GM12878 (cell line): ENCODE measurements around the gene PCDHGA1. TPM values are rescaled to one million over a fixed set of nuclear protein-coding genes. Genes with fewer than 3 reads are reported as not detected.

ENCODE experiments used
- ATF2 ChIP-seq: IDR thresholded peaks from 2 replicates; pipeline ENCODE4 v1.6.1; 2012; ENCODE audit warnings: low read length, inconsistent platforms
- CHD2 ChIP-seq: IDR thresholded peaks from 2 replicates; pipeline ENCODE4 v1.6.1; 2011; ENCODE audit warnings: low read depth, low read length, improper control_type of control experiment, borderline replicate concordance
- CHD4 ChIP-seq: fragments of 200-600 bp; sonication (generic); IDR thresholded peaks from 2 replicates; pipeline ENCODE4 v1.6.1; 2016; ENCODE audit warnings: mild to moderate bottlenecking
- CREM ChIP-seq: IDR thresholded peaks from 2 replicates; pipeline ENCODE4 v1.6.1; 2014; ENCODE audit warnings: antibody characterized with exemption, low read depth
- EGR1 ChIP-seq, 2 experiments: IDR thresholded peaks; 1 replicate in 1 of 2; 2 replicates in 1 of 2; pipeline ENCODE4 v1.6.1; 2011 to 2012; ENCODE audit warnings: low read depth in 2 of 2, low read length in 2 of 2, borderline replicate concordance in 1 of 2, mild to moderate bottlenecking in 1 of 2, moderate library complexity in 1 of 2
- ESRRA ChIP-seq: IDR thresholded peaks from 2 replicates; pipeline ENCODE4 v1.6.1; 2012; ENCODE audit warnings: mild to moderate bottlenecking, low read length, improper control_type of control experiment
- ETV6 ChIP-seq, 2 experiments: fragments of 450-650 bp in 1 of 2; IDR thresholded peaks in 1 of 2; conservative IDR thresholded peaks in 1 of 2; 2 replicates each; pipeline ENCODE4 v1.6.1; 2014; ENCODE audit warnings: antibody characterized with exemption in 1 of 2, borderline replicate concordance in 1 of 2, low read depth in 1 of 2, mild to moderate bottlenecking in 1 of 2, moderate library complexity in 1 of 2
- FOS ChIP-seq: IDR thresholded peaks from 3 replicates; pipeline ENCODE4 v1.6.1; 2011; ENCODE audit warnings: borderline replicate concordance; ENCODE audit not compliant: insufficient read length; ENCODE audit errors: extremely low read depth
- KLF5 ChIP-seq: fragments of 450-650 bp; IDR thresholded peaks from 2 replicates; pipeline ENCODE4 v1.6.1; 2014; ENCODE audit warnings: mild to moderate bottlenecking; ENCODE audit not compliant: partially characterized antibody
- MLLT1 ChIP-seq: fragments of 450-650 bp; IDR thresholded peaks from 2 replicates; pipeline ENCODE4 v1.6.1; 2016; ENCODE audit warnings: mild to moderate bottlenecking
- NFYB ChIP-seq: IDR thresholded peaks from 2 replicates; pipeline ENCODE4 v1.6.1; 2011; ENCODE audit warnings: low read depth, mild to moderate bottlenecking, low read length, improper control_type of control experiment, moderate library complexity; ENCODE audit not compliant: insufficient read depth
- PRDM15 ChIP-seq: fragments of 450-650 bp; formaldehyde crosslinking; IDR thresholded peaks from 2 replicates; pipeline ENCODE4 v1.4.0; 2020; ENCODE audit warnings: mild to moderate bottlenecking, moderate library complexity
- RAD21 ChIP-seq: IDR thresholded peaks from 2 replicates; pipeline ENCODE4 v1.6.1; 2011; ENCODE audit warnings: mild to moderate bottlenecking, low read depth, low read length, moderate library complexity; ENCODE audit not compliant: insufficient read depth
- RB1 ChIP-seq: fragments of 450-650 bp; formaldehyde crosslinking; IDR thresholded peaks from 2 replicates; pipeline ENCODE4 v1.6.1; 2017; ENCODE audit warnings: mild to moderate bottlenecking, borderline replicate concordance
- RELB ChIP-seq: fragments of 450-650 bp; IDR thresholded peaks from 2 replicates; pipeline ENCODE4 v1.6.1; 2017; ENCODE audit warnings: low read depth, mild to moderate bottlenecking, moderate library complexity
- RFX5 ChIP-seq: IDR thresholded peaks from 2 replicates; pipeline ENCODE4 v1.6.1; 2011; ENCODE audit warnings: low read depth, low read length, improper control_type of control experiment
- SMAD5 ChIP-seq: IDR thresholded peaks from 2 replicates; pipeline ENCODE4 v1.6.1; 2016; ENCODE audit warnings: antibody characterized with exemption, low read depth
- SRF ChIP-seq, 2 experiments: IDR thresholded peaks; 2 replicates each; pipeline ENCODE4 v1.6.1; 2011; ENCODE audit warnings: low read depth in 2 of 2, low read length in 2 of 2, mild to moderate bottlenecking in 1 of 2, moderate library complexity in 1 of 2
- ZBTB33 ChIP-seq: fragments of 450-650 bp; IDR thresholded peaks from 2 replicates; pipeline ENCODE4 v1.6.1; 2017; ENCODE audit warnings: mild to moderate bottlenecking
- ZNF274 ChIP-seq: IDR thresholded peaks from one replicate; pipeline ENCODE4 v1.8.0; 2011; ENCODE audit not compliant: insufficient read length, insufficient read depth
- polyA plus RNA-seq, 11 experiments: library from polyadenylated mRNA; depleted of rRNA in 4 of 11; unstranded in 6 of 11; stranded (reverse) in 5 of 11; fragments of >200 nt; fragmentation: Nextera tagmentation in 4 of 11; fragmentation: Illumina TruSeq in 1 of 11; extraction: Ambion mirVana in 4 of 11; extraction: Trizol in 1 of 11; gene quantifications; 1 replicate in 1 of 11; 2 replicates in 10 of 11; pipeline versions ENCODE4 v1.2.1 to v1.2.3, GENCODE V29; 2011 to 2016; ENCODE audit warnings: inconsistent platforms in 2 of 11, missing spikeins in 2 of 11, low read depth in 1 of 11
- total RNA-seq, 4 experiments: library from RNA; depleted of rRNA in 3 of 4; stranded (reverse); fragments of >200 nt in 3 of 4; fragmentation: Illumina TruSeq in 1 of 4; extraction: Trizol in 1 of 4; gene quantifications; 2 replicates each; pipeline versions ENCODE4 v1.2.1 to v1.2.3, GENCODE V29; 2013 to 2021

Gene PCDHGA1
- total and polyA plus RNA-seq, 10 of the 15 experiments (the other 5 are each of a cell fraction or from before 2014, with no cell fraction given), result 0.02 to 0.51 (median 0.19) TPM; not detected in 3

- no peak; the same call in 1 of the 2 replicates for TF ChIP-seq ZBTB33
- no peak for TF ChIP-seq RFX5
- TF ChIP-seq EGR1 (IDR thresholded peaks at IDR 0.05; ENCODE audit: borderline replicate concordance in 1 of 2, low read depth in 2 of 2, low read length in 2 of 2), result no peak
- peak; percentile 96 for TF ChIP-seq MLLT1
- no peak for TF ChIP-seq NFYB
- TF ChIP-seq PRDM15 (CRISPR knock-in tag), result no peak
- TF ChIP-seq RELB, result peak; percentile 98
- no peak for TF ChIP-seq CHD4
- TF ChIP-seq FOS, result no peak
- TF ChIP-seq CHD2, result no peak
- TF ChIP-seq ZNF274, result no peak
- peak; percentile 96 for TF ChIP-seq RAD21
- 0 out of 2 replicates have a peak, but pooled peaks have one; percentile 48 for TF ChIP-seq RB1
- TF ChIP-seq CREM, result peak; percentile 57
- no peak for TF ChIP-seq ETV6 (conservative IDR thresholded peaks at IDR 0.05 in 1 of 2, IDR thresholded peaks at IDR 0.05 in 1 of 2; ENCODE audit: borderline replicate concordance in 1 of 2, low read depth in 1 of 2)
- no peak for TF ChIP-seq ESRRA
- TF ChIP-seq ATF2, result 0 out of 2 replicates have a peak, but pooled peaks have one; percentile 30
- TF ChIP-seq SMAD5, result no peak
- TF ChIP-seq KLF5, result no peak
- TF ChIP-seq SRF (IDR thresholded peaks at IDR 0.05; ENCODE audit: low read depth in 2 of 2, low read length in 2 of 2), result 0 out of 4 replicates have a peak, but pooled peaks of 1 of the 2 experiments have one; percentile 48
Observed at GRCh38 chr5:141557681-141558136, 227.4 kb downstream of the PCDHGA1 start (continued).
